ENCODE data around the gene FSD1L.
"Not testable (repeated sequence)": the region's sequence is repeated elsewhere in the genome, so short reads cannot be mapped to it uniquely, and the experiment has no call there.

FSD1L gene

DNA sequence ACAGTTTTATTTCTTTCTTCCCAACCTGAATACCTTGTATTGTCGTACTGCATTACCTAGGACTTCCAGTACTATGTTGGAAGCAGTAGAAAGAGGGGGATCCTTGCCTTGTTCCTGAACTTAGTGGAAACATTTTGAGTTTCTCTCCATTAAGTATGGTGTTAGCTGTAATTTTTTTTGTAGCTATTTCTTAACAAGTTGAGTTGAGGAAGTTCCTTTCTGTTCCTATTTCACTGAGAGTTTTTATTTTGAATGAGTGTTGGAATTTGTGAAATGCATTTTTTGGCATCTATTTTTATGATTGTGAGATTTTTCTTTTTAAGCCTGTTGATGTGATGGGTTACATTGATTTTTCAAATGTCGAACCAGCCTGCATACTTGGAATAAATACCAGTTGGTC lies 49.0 kb downstream of the FSD1L start:
- DNase-seq, result no peak

DNA sequence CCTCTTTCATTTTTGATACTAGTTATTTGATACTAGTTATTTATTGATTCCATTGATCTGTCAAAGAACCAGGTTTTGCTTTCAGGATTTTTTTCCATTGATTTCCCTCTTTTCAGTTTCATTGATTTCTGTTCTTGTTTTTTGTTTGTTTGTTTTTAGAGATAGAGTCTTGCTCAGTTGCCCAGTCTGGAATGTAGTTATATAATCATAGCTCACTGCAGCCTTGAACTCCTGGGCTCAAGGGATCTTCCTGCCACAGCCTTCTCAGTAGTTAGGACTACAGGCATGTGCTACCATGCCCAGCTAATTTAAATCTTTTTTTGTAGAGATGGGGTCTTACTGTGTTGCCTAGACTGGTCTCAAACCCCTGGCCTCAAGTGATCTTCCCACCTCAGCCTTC lies 49.9 kb downstream of the FSD1L start:
- DNase-seq, result no peak

DNA sequence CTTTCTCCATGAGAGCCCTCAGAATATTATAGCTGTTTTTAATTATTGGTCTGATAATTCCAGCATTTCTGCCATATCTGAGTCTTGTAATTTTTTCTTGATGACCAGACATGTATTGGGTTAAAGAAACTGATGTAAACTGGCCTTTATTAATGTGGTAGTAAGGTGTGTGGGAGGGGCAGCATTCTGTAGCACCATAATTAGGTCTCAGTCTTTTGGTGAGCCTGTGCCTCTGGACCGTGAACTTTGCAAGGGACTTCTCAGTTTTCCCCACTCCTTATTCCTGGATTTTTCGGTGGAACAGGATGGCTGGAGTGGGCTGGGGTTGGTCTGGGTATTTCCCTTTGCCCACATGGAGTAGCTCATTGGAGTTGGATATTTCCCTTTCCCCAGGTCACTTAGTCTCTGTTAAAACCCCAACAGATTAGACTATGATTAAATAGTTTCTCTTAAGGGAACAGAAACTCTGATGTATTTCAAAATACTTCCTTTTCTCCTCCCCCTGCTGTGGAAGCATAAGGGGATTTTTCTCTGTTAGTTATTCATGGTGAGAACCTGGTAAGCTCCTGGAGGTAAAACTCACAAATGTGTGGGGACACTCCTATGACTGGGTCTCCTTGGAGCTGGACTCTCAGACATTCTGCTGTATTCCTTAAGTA lies 52.4 kb downstream of the FSD1L start:
- no peak for DNase-seq

DNA sequence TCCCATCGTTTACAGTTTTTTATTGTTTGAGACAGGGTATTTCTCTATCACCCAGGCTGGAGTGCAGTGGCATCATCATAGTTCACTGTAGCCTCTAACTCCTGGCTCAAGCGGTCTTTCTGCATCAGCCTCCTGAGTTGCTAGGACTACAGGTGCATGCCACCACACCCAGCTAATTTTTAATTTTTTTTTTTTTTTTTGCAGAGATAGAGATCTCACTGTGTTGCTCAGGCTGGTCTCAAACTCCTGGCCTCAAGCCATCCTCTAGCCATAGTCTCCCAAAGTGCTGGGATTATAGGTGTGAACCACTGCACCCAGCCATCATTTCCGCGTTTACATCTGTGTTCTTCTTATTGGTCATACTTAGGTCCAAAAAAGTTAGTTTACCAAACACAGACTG lies 53.6 kb downstream of the FSD1L start:
- no peak for DNase-seq

DNA sequence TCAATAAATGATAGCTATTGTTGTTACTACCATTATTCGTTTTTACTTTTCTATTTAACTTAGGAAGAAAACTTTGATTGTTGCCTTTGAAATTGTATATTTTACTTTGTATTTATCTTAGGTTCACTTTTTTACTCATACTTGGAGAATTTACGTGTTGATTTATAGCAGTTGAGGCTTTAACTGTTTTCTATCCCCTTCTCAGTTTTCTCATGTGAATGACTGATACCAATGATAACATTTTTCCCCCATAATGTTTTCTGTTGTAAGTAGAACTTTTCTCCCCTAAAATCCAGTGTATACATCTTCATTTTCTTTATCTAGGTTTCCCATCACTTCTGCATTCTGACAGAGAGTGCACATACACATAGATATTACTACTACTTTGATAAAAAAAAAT lies 54.4 kb downstream of the FSD1L start:
- no peak for DNase-seq

DNA sequence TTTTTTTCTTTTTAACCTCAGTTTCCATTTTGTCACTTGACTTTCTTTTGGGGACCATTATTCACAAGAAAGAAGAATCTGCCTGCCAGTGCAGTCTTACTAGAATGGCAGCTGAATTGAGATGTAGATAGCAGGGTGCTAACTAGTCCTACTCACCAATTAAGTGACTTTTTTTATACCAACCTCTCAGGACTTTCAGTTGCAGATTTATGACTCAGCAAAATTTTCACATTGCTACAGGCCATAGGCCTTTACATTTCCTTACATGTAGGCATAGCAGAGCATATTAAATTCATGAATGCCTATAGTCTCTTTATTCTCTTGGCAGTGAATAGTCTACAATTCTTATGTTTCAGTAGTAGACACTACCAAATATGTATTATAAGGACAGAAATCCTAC lies 56.0 kb downstream of the FSD1L start:
- peak; percentile 28 for DNase-seq

DNA sequence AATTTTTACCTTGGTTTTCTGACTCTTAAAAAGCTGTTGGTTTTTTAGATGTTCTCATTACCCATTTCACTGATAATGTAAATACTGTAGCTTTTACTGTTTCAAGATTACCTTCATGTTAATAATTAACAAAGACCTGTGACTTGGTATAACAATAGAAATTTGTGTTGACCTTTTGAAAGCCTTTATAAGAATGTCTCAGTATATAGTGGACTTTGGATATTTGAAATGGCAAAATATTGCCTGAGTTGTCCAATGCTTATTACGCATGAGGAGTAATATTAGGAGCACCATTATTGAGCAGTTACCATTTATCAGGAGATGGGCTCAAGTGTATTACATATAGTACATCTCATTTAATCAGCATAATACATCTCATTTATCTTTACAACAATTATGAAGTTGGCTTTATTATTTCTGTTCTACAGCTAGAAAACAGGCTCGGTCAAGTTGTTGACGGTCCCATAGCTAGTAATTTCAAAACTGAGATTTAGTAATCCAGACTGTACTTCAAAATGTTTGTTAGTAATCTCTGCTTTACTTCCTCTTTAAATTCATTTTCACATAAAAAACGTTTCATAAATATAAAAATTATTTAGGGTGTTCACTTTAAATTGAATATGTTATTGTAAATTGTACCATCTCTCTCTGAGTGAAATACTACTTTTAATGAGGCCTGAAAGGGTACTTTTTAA lies 59.4 kb downstream of the FSD1L start:
- no peak for DNase-seq

DNA sequence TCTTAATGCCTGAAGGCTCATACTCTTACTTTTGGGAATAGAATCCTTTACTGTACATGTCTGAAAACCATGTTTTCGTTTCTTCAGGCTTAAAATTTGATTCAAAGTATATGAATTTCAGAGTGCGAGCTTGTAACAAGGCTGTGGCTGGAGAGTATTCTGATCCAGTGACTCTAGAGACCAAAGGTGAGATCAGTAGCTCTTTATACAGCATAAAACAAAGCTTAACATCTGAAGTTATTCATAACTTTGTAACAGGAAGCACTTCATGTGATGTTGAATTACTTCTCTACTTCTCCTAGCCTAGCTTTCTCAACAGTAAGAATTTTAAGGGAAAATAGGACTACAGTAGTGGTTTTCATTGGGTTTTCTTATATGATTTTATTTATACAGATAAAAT lies 60.7 kb downstream of the FSD1L start:
- no peak for DNase-seq

DNA sequence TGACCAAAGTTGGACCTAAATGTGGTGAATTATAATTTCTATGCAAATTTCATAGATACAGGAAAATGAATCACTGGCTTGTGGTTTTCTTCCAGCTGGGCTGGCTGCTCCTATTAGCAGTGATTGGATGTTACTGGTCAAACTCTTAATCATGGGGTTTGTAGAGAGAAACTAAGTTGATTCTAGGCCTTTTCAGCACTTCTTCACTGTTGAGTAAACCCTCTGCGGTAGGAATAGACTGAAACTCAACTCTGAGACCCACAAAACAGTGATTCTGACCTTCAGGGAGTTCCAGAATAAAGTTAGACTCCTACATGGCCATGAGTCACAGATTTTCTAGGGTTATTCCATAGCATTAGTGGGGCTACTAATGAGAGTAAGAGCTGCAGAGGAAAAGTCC lies 62.2 kb downstream of the FSD1L start:
- peak; percentile 83 for DNase-seq

DNA sequence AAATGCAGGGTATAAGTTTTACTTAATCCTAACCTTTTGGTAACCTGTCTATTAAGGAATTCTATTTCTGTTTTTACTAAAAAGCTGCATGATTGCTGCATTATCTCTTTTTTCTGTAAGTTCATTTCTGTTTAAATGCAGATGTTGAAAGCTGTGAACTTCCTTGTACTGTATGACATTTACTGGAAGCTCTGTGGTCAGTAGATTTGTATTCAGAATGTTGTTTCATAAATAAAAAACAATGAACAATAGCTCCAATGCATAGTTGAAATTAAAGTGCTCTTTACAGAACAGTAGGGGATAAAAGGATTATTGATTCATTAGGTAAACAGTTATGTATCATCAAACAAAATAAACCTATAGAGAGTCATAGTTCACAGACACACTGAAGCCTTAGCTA lies 63.6 kb downstream of the FSD1L start:
- DNase-seq, result no peak

DNA sequence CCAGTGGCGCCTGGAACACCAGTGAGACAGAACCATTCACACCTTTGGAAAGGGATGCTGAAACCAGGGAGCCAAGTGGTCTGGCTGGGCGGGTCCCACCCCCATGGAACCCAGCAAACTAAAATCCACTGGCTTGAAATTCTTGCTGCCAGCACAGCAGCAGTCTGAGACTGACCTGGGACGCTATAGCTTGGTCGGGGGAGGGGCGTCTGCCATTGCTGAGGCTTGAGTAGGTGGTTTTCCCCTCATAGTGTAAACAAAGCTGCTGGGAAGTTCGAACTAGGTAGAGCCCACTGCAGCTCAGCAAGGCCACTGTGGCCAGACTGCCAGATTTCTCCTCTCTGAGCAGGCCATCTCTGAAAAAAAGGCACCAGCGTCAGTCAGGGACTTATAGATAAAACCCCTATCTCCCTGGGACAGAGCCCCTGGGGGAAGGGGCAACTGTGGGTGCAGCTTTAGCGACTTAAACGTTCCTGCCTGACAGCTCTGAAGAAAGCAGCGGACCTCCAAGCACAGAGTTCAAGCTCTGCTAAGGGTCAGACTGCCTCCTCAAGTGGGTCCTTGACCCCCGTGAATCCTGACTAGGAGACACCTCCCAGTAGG lies 68.1 kb downstream of the FSD1L start:
- DNase-seq, result no peak

DNA sequence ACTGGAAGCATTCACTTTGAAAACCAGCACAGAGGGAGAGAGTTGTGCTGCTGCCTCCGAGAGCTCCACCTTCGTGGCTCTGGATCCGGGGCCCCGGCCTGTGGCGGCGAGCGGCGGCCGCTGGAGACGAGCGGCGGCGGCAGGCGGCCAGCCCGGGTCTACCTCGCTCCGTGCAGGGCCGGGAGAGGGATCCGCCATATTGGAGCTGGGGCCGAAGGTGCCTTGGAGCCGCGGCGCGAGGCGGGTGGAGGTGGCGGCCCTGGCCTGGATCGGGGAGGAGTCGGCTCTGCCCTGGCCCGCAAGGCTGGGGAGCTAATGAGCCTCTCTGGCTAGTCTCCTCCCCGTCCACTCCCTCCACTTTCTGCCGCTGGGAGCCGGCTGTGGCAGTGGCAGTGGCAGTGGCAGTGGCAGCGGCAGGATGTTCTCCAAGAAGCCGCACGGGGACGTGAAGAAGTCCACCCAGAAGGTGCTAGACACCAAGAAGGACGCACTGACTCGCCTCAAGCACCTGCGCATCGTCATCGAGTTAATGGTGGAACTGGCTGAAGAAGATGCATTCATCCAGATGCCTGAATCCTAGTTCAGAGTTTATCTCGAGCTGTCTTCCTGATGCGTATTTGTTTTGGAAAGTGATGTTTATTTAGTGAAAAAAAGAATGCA lies 72.0 kb downstream of the FSD1L start:
- DNase-seq, result not testable (repeated sequence)

DNA sequence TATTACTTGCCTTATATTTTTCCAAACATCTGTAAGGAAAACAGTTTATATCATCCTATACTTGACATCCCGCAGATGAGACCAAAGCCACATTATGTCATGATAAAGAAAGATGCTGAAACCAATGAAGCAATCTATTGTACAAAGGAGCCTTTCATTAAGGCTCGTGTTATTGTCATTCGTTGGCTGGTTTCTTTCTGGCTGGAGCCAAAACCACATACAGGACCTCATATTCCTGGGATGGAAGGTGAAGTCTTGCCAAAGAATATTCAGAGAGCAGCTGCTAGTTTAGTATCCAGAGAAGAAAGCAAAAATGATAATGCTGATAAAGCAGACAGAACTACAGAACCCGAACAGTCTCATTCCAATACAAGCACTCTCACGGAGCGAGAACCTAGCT lies 73.2 kb downstream of the FSD1L start:
- not testable (repeated sequence) for DNase-seq

DNA sequence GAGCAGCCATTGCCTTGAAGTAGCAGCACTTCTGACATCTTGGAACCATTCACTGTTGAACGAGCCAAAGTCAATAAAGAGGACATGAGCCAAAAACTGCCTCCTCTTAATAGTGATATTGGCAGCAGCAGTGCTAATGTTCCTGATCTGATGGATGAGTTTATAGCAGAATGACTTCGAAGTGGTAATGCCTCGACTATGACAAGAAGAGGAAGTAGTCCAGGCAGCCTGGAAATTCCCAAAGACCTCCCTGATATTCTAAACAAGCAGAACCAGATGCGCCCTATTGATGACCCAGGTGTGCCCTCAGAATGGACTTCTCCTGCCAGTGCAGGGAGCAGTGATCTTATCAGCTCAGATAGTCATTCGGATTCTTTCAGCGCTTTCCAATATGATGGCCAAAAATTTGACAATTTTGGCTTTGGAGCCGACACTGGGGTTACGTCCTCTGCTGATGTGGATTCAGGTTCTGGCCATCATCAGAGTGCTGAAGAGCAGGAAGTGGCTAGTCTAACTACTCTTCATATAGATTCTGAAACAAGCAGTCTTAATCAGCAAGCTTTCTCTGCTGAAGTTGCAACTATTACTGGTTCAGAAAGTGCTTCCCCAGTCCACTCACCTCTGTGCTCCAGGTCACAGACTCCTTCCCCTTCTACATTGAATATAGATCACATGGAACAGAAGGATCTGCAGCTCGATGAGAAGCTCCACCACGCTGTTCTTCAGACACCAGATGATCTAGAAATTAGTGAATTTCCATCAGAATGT lies 75.0 kb downstream of the FSD1L start:
- not testable (repeated sequence) for DNase-seq

DNA sequence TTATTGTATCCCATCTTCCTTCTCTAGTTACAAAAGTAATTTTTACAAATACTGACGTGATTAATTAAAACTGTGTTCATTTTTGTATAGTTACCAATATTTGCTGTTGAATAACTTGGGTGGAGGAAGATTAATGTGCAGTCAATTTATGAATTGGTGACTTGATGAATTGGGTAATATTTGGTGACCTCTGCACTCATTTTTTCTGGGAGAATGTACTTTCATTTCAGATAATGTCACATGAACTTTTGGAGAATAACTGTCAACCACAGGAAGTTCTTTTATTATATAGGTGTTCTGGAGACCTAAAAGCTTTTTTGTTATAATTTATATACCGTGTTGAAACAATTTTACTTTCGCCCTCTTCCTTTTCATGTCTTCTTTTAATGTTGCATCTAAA lies 83.7 kb downstream of the FSD1L start:
- no peak for DNase-seq

DNA sequence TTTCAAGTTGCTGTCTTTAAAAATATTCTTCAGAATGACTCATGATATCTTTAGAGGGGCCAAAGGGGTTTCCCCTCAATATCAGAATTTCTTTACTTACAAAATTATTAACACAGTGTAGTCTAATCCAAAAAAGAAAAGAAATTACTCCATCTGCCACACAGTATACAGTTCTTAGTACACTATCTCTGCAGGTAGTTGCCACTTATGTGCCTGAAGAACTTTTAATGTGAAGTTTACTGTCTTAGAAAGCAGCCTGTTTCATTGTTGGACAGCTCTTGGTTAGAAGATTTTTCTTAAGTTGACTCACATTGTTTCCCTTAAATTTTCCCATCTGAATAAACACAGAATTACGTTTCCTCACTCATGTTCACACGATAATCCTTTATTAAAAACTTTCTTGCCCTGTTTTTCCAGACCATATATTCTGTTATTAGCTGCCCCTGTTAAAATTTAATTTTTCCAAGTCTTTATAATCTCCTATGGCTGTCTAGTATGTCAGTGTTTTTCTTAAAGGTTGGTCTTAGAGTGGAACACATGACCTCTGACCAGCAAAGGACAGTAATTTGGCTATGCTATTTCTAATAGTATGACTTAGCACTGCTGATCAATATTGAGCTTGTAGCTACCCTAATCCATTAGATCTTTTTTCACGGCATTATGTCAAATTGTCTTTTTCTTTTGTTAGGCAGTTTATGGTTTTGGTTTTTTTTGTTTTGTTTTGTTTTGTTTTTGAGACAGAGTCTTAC lies 88.3 kb downstream of the FSD1L start:
- no peak for DNase-seq

DNA sequence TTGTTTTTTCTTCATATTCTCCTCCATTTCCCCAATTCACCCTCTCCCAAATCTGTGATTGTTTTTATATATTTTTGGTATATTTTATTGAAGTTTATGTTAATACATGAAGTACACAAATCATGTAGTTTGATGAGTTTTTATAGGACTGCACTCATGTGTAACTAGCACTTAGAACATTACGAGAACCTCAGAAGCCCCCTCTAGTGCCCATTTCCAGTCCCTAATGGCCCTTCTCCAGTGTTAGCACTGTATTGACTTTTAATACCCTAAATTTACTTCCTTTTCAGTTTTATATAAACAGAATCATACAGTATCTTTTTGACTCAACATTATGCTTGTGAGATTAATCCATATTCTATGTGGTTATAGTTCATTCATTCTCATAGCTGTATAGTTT lies 91.6 kb downstream of the FSD1L start:
- no peak for DNase-seq

DNA sequence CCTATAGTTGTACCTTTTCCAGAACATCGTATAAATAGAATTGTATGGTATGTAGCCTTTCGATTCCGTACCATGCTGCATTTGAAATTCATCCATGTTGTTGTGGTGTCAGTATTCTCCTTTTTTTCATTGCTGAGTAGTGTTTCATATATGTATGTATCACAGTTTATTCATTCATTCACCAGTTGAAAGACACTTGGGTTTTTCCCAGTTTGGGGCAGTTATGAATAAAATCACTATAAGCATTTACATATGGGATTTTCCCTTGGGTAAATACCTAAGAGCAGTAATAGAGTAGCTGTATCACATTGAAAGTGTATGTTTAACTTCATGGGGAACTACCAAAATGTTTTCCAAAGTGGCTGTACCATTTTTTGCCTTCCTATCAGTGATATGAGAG lies 94.0 kb downstream of the FSD1L start:
- DNase-seq, result no peak

DNA sequence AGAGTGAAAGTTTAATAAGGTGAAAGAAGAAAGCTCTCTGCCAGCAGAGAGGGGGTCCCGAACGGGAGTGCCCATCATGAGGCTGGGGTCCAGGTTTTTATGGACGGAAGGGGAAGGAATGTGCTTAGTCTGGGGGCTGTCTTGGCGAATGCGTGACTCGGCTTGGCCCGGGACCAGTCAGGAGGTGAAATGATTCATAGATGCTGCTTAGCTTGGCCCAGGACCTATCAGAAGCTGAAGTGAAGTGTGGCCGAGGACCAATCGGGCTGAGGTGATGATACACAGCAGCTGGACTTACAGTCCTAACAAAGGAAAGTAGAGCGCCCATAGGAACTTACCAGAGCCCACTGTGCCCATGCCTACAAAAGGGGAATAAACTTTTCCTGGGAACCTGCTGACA lies 106.2 kb downstream of the FSD1L start:
- DNase-seq, result peak; percentile 1

DNA sequence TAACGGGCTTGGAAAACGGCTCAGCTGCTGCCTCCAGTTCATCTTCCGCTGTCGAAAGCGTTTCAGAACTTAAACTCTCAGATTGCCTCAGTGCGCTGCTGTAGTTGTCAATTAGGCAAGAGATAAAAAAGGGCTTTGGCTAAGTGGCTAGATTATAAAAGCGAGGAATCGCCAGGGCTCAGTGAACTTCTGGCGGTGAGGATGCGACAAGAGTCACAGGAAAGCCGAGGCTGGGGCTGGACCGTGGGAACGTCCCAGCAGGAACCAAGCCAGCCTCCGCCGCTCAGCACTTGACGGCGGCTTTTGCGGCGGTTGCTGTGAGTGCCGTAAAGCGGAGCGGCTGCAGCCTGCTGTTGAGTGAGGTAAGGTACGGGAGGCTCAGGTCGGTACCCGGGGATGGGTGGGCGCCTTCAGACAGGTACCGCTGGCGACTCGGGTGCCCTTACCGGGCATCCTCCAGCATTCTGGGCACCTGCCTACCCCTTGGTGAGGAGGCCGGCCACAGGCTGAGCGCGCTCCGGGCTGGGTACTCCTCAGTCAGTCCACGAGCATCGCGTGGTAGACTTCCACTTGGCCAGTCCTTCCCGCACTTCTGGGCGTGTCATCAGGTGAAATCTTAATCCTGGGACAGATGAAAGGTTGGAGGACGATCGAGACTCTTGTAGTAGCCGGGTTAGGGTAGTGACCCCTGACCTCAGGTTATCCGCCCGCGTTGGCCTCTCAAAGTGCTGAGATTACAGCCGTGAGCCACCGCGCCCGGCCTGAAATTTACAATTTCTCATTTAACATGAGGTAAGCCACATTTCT lies 110.2 kb downstream of the FSD1L start, which contains the start of gene FKTN:
Gene FKTN, plus strand, starts transcription at position 328 of the 807 bp plus-strand sequence. CDS start 16,902 bp downstream, outside the sequence.
- peak; percentile 82 for DNase-seq

DNA sequence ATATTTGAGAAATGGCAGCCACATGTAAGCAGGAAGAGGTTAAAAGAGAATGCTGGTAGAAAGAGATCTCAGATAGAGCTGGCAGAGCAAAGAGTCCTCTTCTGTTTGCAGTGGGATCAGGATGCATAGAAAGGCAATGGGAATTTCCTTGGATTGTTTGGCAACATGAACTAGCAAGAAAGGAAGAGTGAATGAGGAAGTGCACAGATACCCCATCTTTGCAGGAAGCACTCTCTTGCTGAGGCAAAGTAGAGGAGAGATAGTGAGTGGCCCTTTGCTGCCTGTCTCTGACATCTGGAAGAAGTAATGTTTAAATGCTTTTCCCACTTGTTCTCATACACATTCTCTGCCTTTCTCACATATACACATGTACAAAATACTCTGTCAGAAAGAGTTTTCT lies 124.6 kb downstream of the FSD1L start:
- no peak for DNase-seq
